ENCODE measurements around the gene VPS13A.
"Not testable (repeated sequence)": the region's sequence is repeated elsewhere in the genome, so short reads cannot be mapped to it uniquely, and the experiment has no call there.

Gene VPS13A

GRCh38 chr9:77433675-77434445, 256.5 kb downstream of the VPS13A start:
- H3K79me2 ChIP-seq = no peaks in the 10 kb centered on the region
- H3K27ac ChIP-seq = no peak overlapping the region
- H2AFZ ChIP-seq = peak overlapping the region; percentile 1
- TF ChIP-seq CTCF (IDR thresholded peaks at IDR 0.05) = peak; percentile 73
- H3K4me2 ChIP-seq (ENCODE audit: low read length) = no peak overlapping the region
- no peaks in the 10 kb centered on the region for H3K9me3 ChIP-seq (ENCODE audit: control insufficient read depth, low read length)
- H3K4me1 ChIP-seq = no peaks in the 10 kb centered on the region
- H3K4me3 ChIP-seq (ENCODE audit: low read depth, low read length) = no peak overlapping the region
- no peaks in the 10 kb centered on the region for H3K36me3 ChIP-seq (ENCODE audit: control insufficient read depth, insufficient read depth, low read length)
- no peak overlapping the region for H3K9ac ChIP-seq
- H3K27me3 ChIP-seq (ENCODE audit: control insufficient read depth, insufficient read depth, low read length) = no peaks in the 10 kb centered on the region

GRCh38 chr9:77435277-77435676, 257.9 kb downstream of the VPS13A start:
- H3K4me2 ChIP-seq (ENCODE audit: low read length) = no peak overlapping the region
- no peak overlapping the region for H3K4me3 ChIP-seq (ENCODE audit: low read depth, low read length)
- no peaks in the 10 kb centered on the region for H3K79me2 ChIP-seq
- no peak overlapping the region for H3K27ac ChIP-seq
- H2AFZ ChIP-seq = no peak overlapping the region
- H3K27me3 ChIP-seq (ENCODE audit: control insufficient read depth, insufficient read depth, low read length) = no peaks in the 10 kb centered on the region
- no peak for TF ChIP-seq CTCF (IDR thresholded peaks at IDR 0.05)
- no peaks in the 10 kb centered on the region for H3K9me3 ChIP-seq (ENCODE audit: control insufficient read depth, low read length)
- H3K4me1 ChIP-seq = no peaks in the 10 kb centered on the region
- H3K9ac ChIP-seq = no peak overlapping the region
- no peaks in the 10 kb centered on the region for H3K36me3 ChIP-seq (ENCODE audit: control insufficient read depth, insufficient read depth, low read length)

- Histone ChIP-seq H3K4me2 (ENCODE audit: low read length) (no peak overlapping the region), H3K4me1 (no peaks in the 10 kb centered on the region), H3K27me3 (ENCODE audit: control insufficient read depth, insufficient read depth, low read length) (no peaks in the 10 kb centered on the region), H3K79me2 (no peaks in the 10 kb centered on the region), H3K9me3 (ENCODE audit: control insufficient read depth, low read length) (no peaks in the 10 kb centered on the region), H2AFZ (no peak overlapping the region), H3K27ac (no peak overlapping the region), H3K36me3 (ENCODE audit: control insufficient read depth, insufficient read depth, low read length) (no peaks in the 10 kb centered on the region), H3K4me3 (ENCODE audit: low read depth, low read length) (no peak overlapping the region), H3K9ac (no peak overlapping the region)
- TF ChIP-seq CTCF (IDR thresholded peaks at IDR 0.05) = no peak
These were observed 258.4 kb downstream of the VPS13A start for GRCh38 chr9:77435688-77436087.

GRCh38 chr9:77438653-77439052, 261.3 kb downstream of the VPS13A start:
- no peak overlapping the region for H2AFZ ChIP-seq
- H3K9ac ChIP-seq = no peak overlapping the region
- H3K4me2 ChIP-seq (ENCODE audit: low read length) = no peak overlapping the region
- no peaks in the 10 kb centered on the region for H3K36me3 ChIP-seq (ENCODE audit: control insufficient read depth, insufficient read depth, low read length)
- H3K9me3 ChIP-seq (ENCODE audit: control insufficient read depth, low read length) = no peaks in the 10 kb centered on the region
- H3K4me3 ChIP-seq (ENCODE audit: low read depth, low read length) = no peak overlapping the region
- H3K79me2 ChIP-seq = no peaks in the 10 kb centered on the region
- no peak for TF ChIP-seq CTCF (IDR thresholded peaks at IDR 0.05)
- no peaks in the 10 kb centered on the region for H3K27me3 ChIP-seq (ENCODE audit: control insufficient read depth, insufficient read depth, low read length)
- no peak overlapping the region for H3K27ac ChIP-seq
- H3K4me1 ChIP-seq = no peaks in the 10 kb centered on the region

GRCh38 chr9:77440057-77440456, 262.7 kb downstream of the VPS13A start:
- H3K27me3 ChIP-seq (ENCODE audit: control insufficient read depth, insufficient read depth, low read length) = no peaks in the 10 kb centered on the region
- no peak overlapping the region for H3K4me3 ChIP-seq (ENCODE audit: low read depth, low read length)
- no peak overlapping the region for H3K27ac ChIP-seq
- no peaks in the 10 kb centered on the region for H3K79me2 ChIP-seq
- TF ChIP-seq CTCF (IDR thresholded peaks at IDR 0.05) = no peak
- H3K36me3 ChIP-seq (ENCODE audit: control insufficient read depth, insufficient read depth, low read length) = no peaks in the 10 kb centered on the region
- H3K9me3 ChIP-seq (ENCODE audit: control insufficient read depth, low read length) = no peaks in the 10 kb centered on the region
- H3K9ac ChIP-seq = no peak overlapping the region
- no peak overlapping the region for H3K4me2 ChIP-seq (ENCODE audit: low read length)
- H3K4me1 ChIP-seq = no peaks in the 10 kb centered on the region
- no peak overlapping the region for H2AFZ ChIP-seq

- H3K4me2 ChIP-seq (ENCODE audit: low read length); H3K9me3 ChIP-seq (ENCODE audit: control insufficient read depth, low read length); H3K27ac ChIP-seq; H3K36me3 ChIP-seq (ENCODE audit: control insufficient read depth, insufficient read depth, low read length); H3K79me2 ChIP-seq; H3K27me3 ChIP-seq (ENCODE audit: control insufficient read depth, insufficient read depth, low read length); H3K4me1 ChIP-seq; H2AFZ ChIP-seq; H3K4me3 ChIP-seq (ENCODE audit: low read depth, low read length); H3K9ac ChIP-seq: not testable (repeated sequence)
These were observed 263.8 kb downstream of the VPS13A start for GRCh38 chr9:77441124-77441523.

Data from parathyroid adenoma (tissue), 2 donors.